Left forelimb (tissue), 1 donor: ENCODE measurements around the gene SORBS2.
"Not testable (repeated sequence)": the region's sequence is repeated elsewhere in the genome, so short reads cannot be mapped to it uniquely, and the experiment has no call there.

Source experiments
- DNase-seq: peaks from one replicate; pipeline ENCODE4 v3.0.0-alpha.2; 2018; ENCODE audit warnings: low spot score

SORBS2 gene

GRCh38 chr4:185736882-185737281, 75.1 kb downstream of the SORBS2 start:
- no peak for DNase-seq

GRCh38 chr4:185735866-185736400, 76.1 kb downstream of the SORBS2 start:
- DNase-seq: no peak

- DNase-seq: no peak
Measured at GRCh38 chr4:185734930-185735329, 77.1 kb downstream of the SORBS2 start.

GRCh38 chr4:185734214-185734613, 77.8 kb downstream of the SORBS2 start:
- no peak for DNase-seq

- no peak for DNase-seq
Measured at GRCh38 chr4:185730849-185731608, 81.0 kb downstream of the SORBS2 start.

- no peak for DNase-seq
Measured at GRCh38 chr4:185730387-185730786, 81.6 kb downstream of the SORBS2 start.

GRCh38 chr4:185729391-185729804, 82.6 kb downstream of the SORBS2 start:
- no peak for DNase-seq

- DNase-seq: no peak
Measured at GRCh38 chr4:185728893-185729292, 83.1 kb downstream of the SORBS2 start.

- DNase-seq: no peak
Measured at GRCh38 chr4:185726931-185727330, 85.1 kb downstream of the SORBS2 start.

GRCh38 chr4:185723631-185724260, 88.2 kb downstream of the SORBS2 start:
- no peak for DNase-seq

GRCh38 chr4:185722029-185722316, 90.0 kb downstream of the SORBS2 start:
- DNase-seq: no peak

- DNase-seq: no peak
Measured at GRCh38 chr4:185721190-185722028, 90.6 kb downstream of the SORBS2 start.

- DNase-seq: no peak
Measured at GRCh38 chr4:185719500-185719858, 92.5 kb downstream of the SORBS2 start.

GRCh38 chr4:185718578-185719499, 93.2 kb downstream of the SORBS2 start:
- DNase-seq: no peak

GRCh38 chr4:185717377-185717741, 94.6 kb downstream of the SORBS2 start:
- DNase-seq: no peak

GRCh38 chr4:185716577-185717376, 95.2 kb downstream of the SORBS2 start:
- DNase-seq: no peak

GRCh38 chr4:185716141-185716551, 95.8 kb downstream of the SORBS2 start:
- no peak for DNase-seq

GRCh38 chr4:185714524-185714923, 97.5 kb downstream of the SORBS2 start:
- DNase-seq: not testable (repeated sequence)

GRCh38 chr4:185713731-185714130, 98.3 kb downstream of the SORBS2 start:
- DNase-seq: no peak

- DNase-seq: no peak
Measured at GRCh38 chr4:185713272-185713671, 98.7 kb downstream of the SORBS2 start.
